GM12878 (cell line): Measurements from ENCODE around the gene FLT1. TPM values are rescaled to one million over a fixed set of nuclear protein-coding genes. Genes with fewer than 3 reads are reported as not detected.

ENCODE experiments used
- ATAC-seq: fragments of 200-7000 bp; cut with Tn5 transposase; 3 replicates; pipeline ENCODE4 v1.9.1; 2020; ENCODE audit warnings: mild to moderate bottlenecking, moderate library complexity
- BruUV-seq: library from RNA; stranded (reverse); fragments of 400-500 nt; replicated peaks from 2 replicates; lab custom pipeline; 2021; lab: Mats Ljungman, UMichigan
- CTCF ChIA-PET: fragments of 300-600 bp; sonication (Branson Sonifier 250); formaldehyde crosslinking; extraction: SDS; loops from one replicate; lab custom pipeline; 2021; ENCODE audit warnings: inconsistent platforms; lab: Yijun Ruan, JAX
- POLR2A ChIA-PET: fragments of 350-600 bp; formaldehyde crosslinking; extraction: SDS; loops from one replicate; lab custom pipeline; 2021; ENCODE audit warnings: inconsistent platforms; lab: Charles Lee
- RAD21 ChIA-PET: fragments of 300-600 bp; sonication (Branson Sonifier 250); formaldehyde crosslinking; loops from one replicate; lab custom pipeline; 2023; ENCODE audit warnings: antibody characterized with exemption; ENCODE audit not compliant: unreplicated experiment; lab: Charles Lee
- SMC1A ChIA-PET: fragments of 300-600 bp; sonication (Branson Sonifier 250); formaldehyde crosslinking; loops from one replicate; lab custom pipeline; 2023; ENCODE audit not compliant: unreplicated experiment, uncharacterized antibody; lab: Charles Lee
- DNase-seq: peaks from one replicate; pipeline ENCODE4 v3.0.0-alpha.2; 2011; ENCODE audit warnings: low read depth, low spot score
- FAIRE-seq: peaks from 3 replicates; lab custom pipeline; 2011; peaks lifted over from hg19 to GRCh38; lab: Jason Lieb, UNC
- H2AFZ ChIP-seq: 2 replicates; pipeline ENCODE4 v1.6.0; 2011; ENCODE audit warnings: low read depth, low read length, control low read depth; ENCODE audit not compliant: control insufficient read depth
- H3K27ac ChIP-seq: 2 replicates; pipeline ENCODE4 v1.5.1; 2011; ENCODE audit warnings: control low read depth; ENCODE audit not compliant: control insufficient read depth, insufficient read depth
- H3K27me3 ChIP-seq, 2 experiments: replicated peaks in 1 of 2; 2 replicates each; pipeline versions ENCODE4 v1.6.0 to v1.6.1; 2011; ENCODE audit warnings: low read length in 1 of 2; ENCODE audit not compliant: control insufficient read depth in 2 of 2, insufficient read depth in 2 of 2
- H3K36me3 ChIP-seq, 2 experiments: 2 replicates each; pipeline ENCODE4 v1.5.1; 2011; ENCODE audit warnings: low read length in 1 of 2; ENCODE audit not compliant: control insufficient read depth in 2 of 2, insufficient read depth in 2 of 2
- H3K4me1 ChIP-seq: 2 replicates; pipeline ENCODE4 v1.6.1; 2011; ENCODE audit warnings: mild to moderate bottlenecking, low read length, moderate library complexity, mixed read lengths; ENCODE audit not compliant: control insufficient read depth, insufficient read depth
- H3K4me2 ChIP-seq: 2 replicates; pipeline ENCODE4 v1.6.0; 2011; ENCODE audit warnings: control low read depth; ENCODE audit not compliant: control insufficient read depth, insufficient read depth
- H3K4me3 ChIP-seq: fragments of 200-600 bp; sonication (generic); 2 replicates; pipeline ENCODE4 v1.5.1; 2016
- H3K79me2 ChIP-seq: 2 replicates; pipeline ENCODE4 v1.6.0; 2011; ENCODE audit warnings: low read length; ENCODE audit not compliant: control insufficient read depth, insufficient read depth
- H3K9ac ChIP-seq: 2 replicates; pipeline ENCODE4 v1.8.0; 2011; ENCODE audit warnings: low read length, control low read depth, mixed read lengths; ENCODE audit not compliant: control insufficient read depth, insufficient read depth
- H3K9me3 ChIP-seq: replicated peaks from 3 replicates; pipeline ENCODE4 v1.5.1; 2011; ENCODE audit warnings: mild to moderate bottlenecking, low read length; ENCODE audit not compliant: control insufficient read depth, insufficient read depth
- H4K20me1 ChIP-seq: 2 replicates; pipeline ENCODE4 v1.6.0; 2011; ENCODE audit not compliant: control insufficient read depth, insufficient read depth
- BHLHE40 ChIP-seq, 2 experiments: fragments of 450-650 bp in 1 of 2; IDR thresholded peaks; 2 replicates each; pipeline ENCODE4 v1.6.1; 2011 to 2017; ENCODE audit warnings: low read depth in 2 of 2, borderline replicate concordance in 1 of 2, improper control_type of control experiment in 1 of 2, low read length in 1 of 2, mild to moderate bottlenecking in 1 of 2
- CHD2 ChIP-seq: IDR thresholded peaks from 2 replicates; pipeline ENCODE4 v1.6.1; 2011; ENCODE audit warnings: low read depth, low read length, improper control_type of control experiment, borderline replicate concordance
- HDGF ChIP-seq: fragments of 450-650 bp; IDR thresholded peaks from 2 replicates; pipeline ENCODE4 v1.6.1; 2016; ENCODE audit warnings: antibody characterized with exemption
- PAX5 ChIP-seq: IDR thresholded peaks from 2 replicates; pipeline ENCODE4 v1.6.1; 2011; ENCODE audit warnings: low read depth, low read length, borderline replicate concordance
- POLR2AphosphoS2 ChIP-seq: IDR thresholded peaks from 2 replicates; pipeline ENCODE4 v1.6.1; 2011; ENCODE audit warnings: low read depth, mild to moderate bottlenecking, low read length, improper control_type of control experiment, moderate library complexity
- YBX1 ChIP-seq: fragments of 450-650 bp; IDR thresholded peaks from 2 replicates; pipeline ENCODE4 v1.6.1; 2016; ENCODE audit warnings: antibody characterized with exemption
- WGBS: methylation state at CpG from one replicate; pipeline ENCODE4 v1.1.6; 2016; ENCODE audit warnings: low lambda C conversion rate; ENCODE audit not compliant: insufficient replicate concordance, insufficient coverage; ENCODE audit errors: missing lambda C conversion rate; 5-methylcytosine and 5-hydroxymethylcytosine counted together
- in situ Hi-C: fragments of 300-500 bp; cut with MboI; formaldehyde crosslinking; loops from 9 replicates; pipeline ENCODE4 v1.14.3; 2018; ENCODE audit warnings: mixed read lengths
- intact Hi-C: fragments of 100-400 bp; cut with micrococcal nuclease; formaldehyde crosslinking; loops from one replicate; pipeline ENCODE4 v1.14.2; 2022; ENCODE audit not compliant: unreplicated experiment
- polyA plus RNA-seq, 11 experiments: library from polyadenylated mRNA; depleted of rRNA in 4 of 11; unstranded in 6 of 11; stranded (reverse) in 5 of 11; fragments of >200 nt; fragmentation: Nextera tagmentation in 4 of 11; fragmentation: Illumina TruSeq in 1 of 11; extraction: Ambion mirVana in 4 of 11; extraction: Trizol in 1 of 11; gene quantifications; 1 replicate in 1 of 11; 2 replicates in 10 of 11; pipeline versions ENCODE4 v1.2.1 to v1.2.3, GENCODE V29; 2011 to 2016; ENCODE audit warnings: inconsistent platforms in 2 of 11, missing spikeins in 2 of 11, low read depth in 1 of 11
- total RNA-seq, 4 experiments: library from RNA; depleted of rRNA in 3 of 4; stranded (reverse); fragments of >200 nt in 3 of 4; fragmentation: Illumina TruSeq in 1 of 4; extraction: Trizol in 1 of 4; gene quantifications; 2 replicates each; pipeline versions ENCODE4 v1.2.1 to v1.2.3, GENCODE V29; 2013 to 2021
- TF ChIP-seq, protein P1 (sequence below): fragments of 450-650 bp; conservative IDR thresholded peaks from 2 replicates; pipeline ENCODE4 v1.6.1; 2017; ENCODE audit warnings: mild to moderate bottlenecking, moderate library complexity

Gene FLT1
- total and polyA plus RNA-seq, 10 of the 15 experiments (the other 5 are each of a cell fraction or from before 2014, with no cell fraction given): 0.55 to 5.6 (median 0.84) TPM

DNA sequence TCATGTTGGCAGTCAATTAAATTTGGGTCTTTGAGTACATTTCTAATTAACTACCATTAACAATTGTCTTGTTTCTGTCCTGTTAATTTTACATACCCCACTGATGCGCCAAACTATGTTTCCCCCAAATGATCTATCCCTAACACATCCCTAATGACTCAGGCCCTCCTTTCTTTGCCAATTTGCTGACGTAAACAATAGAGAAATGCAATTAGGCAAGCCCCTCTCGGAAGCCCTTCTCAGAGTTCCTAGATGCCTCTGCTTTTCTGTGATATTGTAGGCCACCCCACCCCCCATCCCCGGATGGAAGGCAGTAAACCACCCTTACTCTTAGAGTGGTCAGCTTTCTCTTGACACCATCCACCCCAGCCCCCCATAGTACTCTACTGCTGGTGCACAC, 74.2 kb downstream of the FLT1 start:
- Histone ChIP-seq H3K79me2 (no peaks in the 10 kb centered on the region), H3K36me3 (no peaks in the 10 kb centered on the region), H4K20me1 (no peaks in the 10 kb centered on the region), H3K4me1 (peaks cover 12% of the 10 kb centered on the region), H3K9me3 (no peaks in the 10 kb centered on the region; the same call in 2 of the 3 replicates), H3K4me3 (no peak overlapping the region), H3K4me2 (no peak overlapping the region)
- 97% methylated on average over 4 of the region's 4 CpGs for WGBS
- no TSS peak for BruUV-seq
- RAD21 ChIA-PET: no interaction called here
- ATAC-seq: no peak
- in situ Hi-C loops: no loop called here
- TF ChIP-seq PAX5 (no peak), CHD2 (no peak), HDGF (no peak), YBX1 (no peak), BHLHE40 (IDR thresholded peaks at IDR 0.05; ENCODE audit: borderline replicate concordance in 1 of 2, low read depth in 2 of 2, low read length in 1 of 2) (no peak), POLR2AphosphoS2 (no peak)
- TF ChIP-seq, protein P1, sequence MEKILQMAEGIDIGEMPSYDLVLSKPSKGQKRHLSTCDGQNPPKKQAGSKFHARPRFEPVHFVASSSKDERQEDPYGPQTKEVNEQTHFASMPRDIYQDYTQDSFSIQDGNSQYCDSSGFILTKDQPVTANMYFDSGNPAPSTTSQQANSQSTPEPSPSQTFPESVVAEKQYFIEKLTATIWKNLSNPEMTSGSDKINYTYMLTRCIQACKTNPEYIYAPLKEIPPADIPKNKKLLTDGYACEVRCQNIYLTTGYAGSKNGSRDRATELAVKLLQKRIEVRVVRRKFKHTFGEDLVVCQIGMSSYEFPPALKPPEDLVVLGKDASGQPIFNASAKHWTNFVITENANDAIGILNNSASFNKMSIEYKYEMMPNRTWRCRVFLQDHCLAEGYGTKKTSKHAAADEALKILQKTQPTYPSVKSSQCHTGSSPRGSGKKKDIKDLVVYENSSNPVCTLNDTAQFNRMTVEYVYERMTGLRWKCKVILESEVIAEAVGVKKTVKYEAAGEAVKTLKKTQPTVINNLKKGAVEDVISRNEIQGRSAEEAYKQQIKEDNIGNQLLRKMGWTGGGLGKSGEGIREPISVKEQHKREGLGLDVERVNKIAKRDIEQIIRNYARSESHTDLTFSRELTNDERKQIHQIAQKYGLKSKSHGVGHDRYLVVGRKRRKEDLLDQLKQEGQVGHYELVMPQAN: no peak
- TF ChIP-seq, all 136 proteins: peak for 0
- Histone ChIP-seq H3K27ac (no peak overlapping the region), H2AFZ (no peak overlapping the region), H3K9ac (no peak overlapping the region), H3K27me3 (no peaks in the 10 kb centered on the region)
- SMC1A ChIA-PET: interaction anchor here (1.0 kb wide), 1 partner anchor 34 kb away, joined by 3 read pairs; no protein-coding TSS in a partner anchor
- CTCF ChIA-PET: no interaction called here
- FAIRE-seq: no peak
- intact Hi-C loops: no loop called here
- POLR2A ChIA-PET: no interaction called here
- DNase-seq: no peak
